Measurements from ENCODE around the gene HECA. TPM values are rescaled to one million over a fixed set of nuclear protein-coding genes. Genes with fewer than 3 reads are reported as not detected.

The HECA gene
- total RNA-seq, 2 experiments from 2014 or later: 51.6 to 63.4 TPM

DNA sequence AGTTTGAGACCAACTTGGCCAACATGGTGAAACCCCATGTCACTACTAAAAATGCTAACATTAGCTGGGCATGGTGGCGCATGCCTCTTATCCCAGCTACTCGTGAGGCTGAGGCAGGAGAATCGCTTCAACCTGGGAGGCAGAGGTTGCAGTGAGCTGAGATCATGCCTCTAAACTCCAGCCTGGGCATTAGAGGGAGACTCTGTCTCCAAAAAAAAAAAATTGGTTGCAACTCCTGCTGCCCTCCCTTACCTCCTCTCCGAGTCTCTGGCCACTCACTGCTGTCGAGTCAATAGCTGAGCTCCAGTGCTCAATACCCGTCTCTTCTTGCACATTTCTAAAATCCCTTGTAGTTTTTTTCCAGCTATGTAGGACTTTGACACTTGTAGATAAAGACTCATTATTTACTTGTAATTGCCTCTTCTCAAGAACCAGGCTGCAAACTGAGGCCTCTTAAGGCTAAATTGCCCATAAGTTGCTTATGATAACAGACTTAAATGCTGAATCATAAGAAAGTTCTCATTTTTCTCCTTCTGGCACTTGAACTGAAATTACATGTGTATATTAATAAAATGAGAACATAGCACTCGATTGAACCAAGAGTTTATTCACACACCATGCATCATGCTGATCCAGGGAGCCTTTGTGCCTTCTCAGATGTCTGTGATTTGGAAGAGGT lies 13.8 kb downstream of the HECA start:
- peak overlapping the region; percentile 30 for H3K4me3 Mint-ChIP-seq
- peaks cover 38% of the 10 kb centered on the region for H3K36me3 Mint-ChIP-seq (ENCODE audit: low read depth)
- no peak for ATAC-seq
- no peak for DNase-seq
- ChIA-PET POLR2A (interaction anchor here (0.6 to 1.2 kb wide), 3 partner anchors 11 to 160 kb away, joined by 3 to 4 read pairs (median 3); no protein-coding TSS in a partner anchor), CTCF (interaction anchor here (0.7 to 2.3 kb wide), 6 partner anchors 11 to 224 kb away, joined by 3 to 7 read pairs (median 3); no protein-coding TSS in a partner anchor)
- intact Hi-C loops (cut with DNase I, micrococcal nuclease): loop anchor here in 1 of 2 experiments (5.0 kb wide), 1 partner anchor 1321 kb away; no protein-coding TSS in a partner anchor
- peak overlapping the region; percentile 96 for H3K27ac Mint-ChIP-seq
- no peaks in the 10 kb centered on the region for H3K27me3 Mint-ChIP-seq
- no peaks in the 10 kb centered on the region for H3K9me3 Mint-ChIP-seq (ENCODE audit: low read depth)
- H3K4me1 Mint-ChIP-seq: peaks cover 94% of the 10 kb centered on the region

DNA sequence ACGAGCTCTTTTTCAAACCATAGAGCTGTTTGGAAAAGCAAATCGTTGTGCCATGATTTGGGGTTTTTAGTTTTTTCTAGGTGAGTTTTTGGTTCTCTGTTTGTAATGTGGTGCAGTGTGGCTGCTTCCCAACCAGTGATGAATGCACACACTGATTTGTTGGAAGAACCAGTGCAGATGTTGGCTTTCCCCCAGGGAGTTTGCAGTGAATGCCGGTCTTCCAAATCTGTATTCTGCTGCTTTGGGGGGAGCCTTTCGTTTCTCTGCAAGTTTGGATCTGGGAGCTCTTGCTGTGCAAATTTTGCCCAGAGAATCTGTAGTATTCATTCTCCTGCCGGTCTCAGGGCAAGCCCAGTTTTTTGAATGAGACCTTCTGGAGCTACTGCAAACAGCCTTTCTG lies 14.5 kb downstream of the HECA start:
- H3K36me3 Mint-ChIP-seq (ENCODE audit: low read depth): peaks cover 35% of the 10 kb centered on the region

GRCh38 chr6:139150920-139151319 lies 16.0 kb downstream of the HECA start:
- Mint-ChIP-seq H3K4me3 (peak overlapping the region; percentile 74), H3K9me3 (ENCODE audit: low read depth) (no peaks in the 10 kb centered on the region), H3K4me1 (peaks cover 91% of the 10 kb centered on the region), H3K27me3 (no peaks in the 10 kb centered on the region), H3K27ac (peak overlapping the region; percentile 100), H3K36me3 (ENCODE audit: low read depth) (peaks cover 45% of the 10 kb centered on the region)
- DNase-seq (no peak), ATAC-seq (peak; percentile 7)
- POLR2A ChIA-PET: interaction anchor here (0.8 to 4.0 kb wide), 2 partner anchors 11 to 14 kb away, joined by 3 to 20 read pairs; no protein-coding TSS in a partner anchor
- CTCF ChIA-PET: interaction anchor here (0.8 to 2.3 kb wide), 8 partner anchors 10 to 335 kb away, joined by 3 to 7 read pairs (median 4); no protein-coding TSS in a partner anchor
- intact Hi-C loops (cut with DNase I, micrococcal nuclease): loop anchor here (1.0 to 5.0 kb wide), 2 partner anchors 15 to 124 kb away; partner anchors contain the start of gene ABRACL (in 2 of the 2)

More for the DNA sequence above, 14.5 kb downstream of the HECA start:
- peaks cover 94% of the 10 kb centered on the region for H3K4me1 Mint-ChIP-seq
- DNase-seq (no peak), ATAC-seq (no peak)
- no peaks in the 10 kb centered on the region for H3K27me3 Mint-ChIP-seq
- ChIA-PET CTCF (interaction anchor here (0.7 to 2.3 kb wide), 9 partner anchors 9 to 223 kb away, joined by 3 to 7 read pairs (median 4); no protein-coding TSS in a partner anchor), POLR2A (interaction anchor here (0.6 to 1.2 kb wide), 4 partner anchors 12 to 159 kb away, joined by 3 to 5 read pairs (median 4); no protein-coding TSS in a partner anchor)
- H3K4me3 Mint-ChIP-seq: peak overlapping the region; percentile 30
- intact Hi-C loops (cut with DNase I, micrococcal nuclease): loop anchor here in 1 of 2 experiments (5.0 kb wide), 1 partner anchor 1322 kb away; no protein-coding TSS in a partner anchor
- peak overlapping the region; percentile 96 for H3K27ac Mint-ChIP-seq
- no peaks in the 10 kb centered on the region for H3K9me3 Mint-ChIP-seq (ENCODE audit: low read depth)

GRCh38 chr6:139151425-139152087 lies 16.7 kb downstream of the HECA start:
- DNase-seq (no peak), ATAC-seq (peak; percentile 7)
- intact Hi-C loops (cut with DNase I, micrococcal nuclease): loop anchor here (1.0 to 5.0 kb wide), 7 partner anchors 10 to 140 kb away; partner anchors contain the start of genes ABRACL (in 2 of the 2) and TXLNB (in 2 of the 2)
- Mint-ChIP-seq H3K4me3 (peak overlapping the region; percentile 74), H3K4me1 (peaks cover 90% of the 10 kb centered on the region), H3K27ac (peak overlapping the region; percentile 100), H3K36me3 (ENCODE audit: low read depth) (peaks cover 47% of the 10 kb centered on the region), H3K27me3 (no peaks in the 10 kb centered on the region), H3K9me3 (ENCODE audit: low read depth) (no peaks in the 10 kb centered on the region)
- POLR2A ChIA-PET: interaction anchor here (0.8 to 4.0 kb wide), 2 partner anchors 11 to 14 kb away, joined by 3 to 20 read pairs; no protein-coding TSS in a partner anchor
- CTCF ChIA-PET: interaction anchor here (0.8 to 3.5 kb wide), 10 partner anchors 10 to 336 kb away, joined by 3 to 23 read pairs (median 4); no protein-coding TSS in a partner anchor

- Mint-ChIP-seq H3K4me1 (peaks cover 89% of the 10 kb centered on the region), H3K36me3 (ENCODE audit: low read depth) (peaks cover 47% of the 10 kb centered on the region), H3K27ac (peak overlapping the region; percentile 100), H3K9me3 (ENCODE audit: low read depth) (peaks cover under 1% of the 10 kb centered on the region), H3K27me3 (no peaks in the 10 kb centered on the region), H3K4me3 (peak overlapping the region; percentile 74)
- intact Hi-C loops (cut with DNase I, micrococcal nuclease): loop anchor here (1.0 to 5.0 kb wide), 6 partner anchors 9 to 139 kb away; partner anchors contain the start of genes ABRACL (in 2 of the 2) and TXLNB (in 2 of the 2)
- DNase-seq (no peak), ATAC-seq (peak; percentile 49)
- CTCF ChIA-PET: interaction anchor here (0.6 to 3.5 kb wide), 12 partner anchors 9 to 212 kb away, joined by 3 to 23 read pairs (median 4); no protein-coding TSS in a partner anchor
- POLR2A ChIA-PET: interaction anchor here (0.5 to 4.0 kb wide), 7 partner anchors 7 to 169 kb away, joined by 3 to 20 read pairs (median 3); partner anchors contain the start of gene HECA
These were observed 17.4 kb downstream of the HECA start for GRCh38 chr6:139152088-139152891.

GRCh38 chr6:139152892-139153271 lies 18.0 kb downstream of the HECA start:
- POLR2A ChIA-PET: interaction anchor here (0.5 to 4.0 kb wide), 7 partner anchors 8 to 170 kb away, joined by 3 to 20 read pairs (median 3); partner anchors contain the start of gene HECA
- Mint-ChIP-seq H3K4me3 (peak overlapping the region; percentile 74), H3K36me3 (ENCODE audit: low read depth) (peaks cover 49% of the 10 kb centered on the region), H3K4me1 (peaks cover 89% of the 10 kb centered on the region), H3K27me3 (no peaks in the 10 kb centered on the region), H3K9me3 (ENCODE audit: low read depth) (peaks cover 4% of the 10 kb centered on the region), H3K27ac (peak overlapping the region; percentile 100)
- CTCF ChIA-PET: interaction anchor here (0.6 to 3.5 kb wide), 12 partner anchors 10 to 212 kb away, joined by 3 to 23 read pairs (median 4); no protein-coding TSS in a partner anchor
- intact Hi-C loops (cut with DNase I, micrococcal nuclease): loop anchor here (1.0 to 5.0 kb wide), 7 partner anchors 8 to 138 kb away; partner anchors contain the start of genes ABRACL (in 2 of the 2) and TXLNB (in 2 of the 2)
- ATAC-seq (peak; percentile 21), DNase-seq (peak; percentile 45)

DNA sequence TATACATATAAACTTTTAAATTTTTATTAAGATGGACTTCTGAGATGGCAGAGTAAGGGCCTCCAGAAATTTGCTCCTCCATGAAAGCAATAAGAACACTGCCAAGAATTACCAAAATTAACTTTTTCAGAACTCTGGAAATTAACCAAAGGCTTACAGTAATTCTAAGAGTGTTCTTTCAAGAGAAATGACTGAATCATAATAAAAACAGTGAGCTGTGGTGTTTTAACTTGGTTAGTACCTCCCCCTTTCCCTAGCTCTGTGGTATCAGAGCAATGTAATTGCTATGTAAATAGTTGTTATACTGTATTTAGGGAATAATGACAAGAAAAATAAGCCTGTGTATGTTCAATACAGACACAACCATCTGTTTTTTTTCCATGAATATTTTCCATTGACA lies 19.0 kb downstream of the HECA start:
- POLR2A ChIA-PET: interaction anchor here (0.6 to 4.0 kb wide), 8 partner anchors 8 to 220 kb away, joined by 3 to 20 read pairs (median 4); partner anchors contain the start of genes CITED2 and HECA

DNA sequence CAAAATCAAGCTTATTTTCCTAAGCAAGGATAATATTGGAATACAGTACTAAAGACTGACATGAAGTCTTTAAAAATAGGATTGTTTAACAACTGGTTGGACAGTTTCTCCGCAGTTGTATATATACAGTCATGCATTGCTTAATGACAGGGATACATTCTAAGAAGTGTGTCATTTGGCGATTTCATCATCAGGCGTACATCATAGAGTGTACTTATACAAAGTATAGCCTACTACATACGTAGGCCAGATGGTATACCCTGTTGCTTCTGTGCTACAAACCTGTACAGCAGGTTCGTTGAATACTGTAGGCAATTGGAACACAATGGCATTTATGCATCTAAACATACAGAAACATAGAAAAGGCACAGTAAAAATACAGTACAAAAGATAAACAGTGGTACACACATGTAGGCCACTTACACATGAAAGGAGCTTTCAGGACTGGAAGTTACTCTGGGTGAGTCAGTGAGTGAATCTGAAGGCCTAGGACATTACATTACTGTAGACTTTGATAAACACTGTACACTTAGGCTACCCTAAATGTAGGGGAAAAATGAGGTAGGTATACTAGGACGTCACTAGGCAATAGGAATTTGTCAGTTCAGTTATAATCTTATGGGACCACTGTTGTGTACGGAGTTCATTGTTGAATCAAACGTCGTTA lies 20.1 kb downstream of the HECA start:
- peak overlapping the region; percentile 100 for H3K27ac Mint-ChIP-seq
- H3K9me3 Mint-ChIP-seq (ENCODE audit: low read depth): peaks cover 4% of the 10 kb centered on the region
- peaks cover 46% of the 10 kb centered on the region for H3K36me3 Mint-ChIP-seq (ENCODE audit: low read depth)
- peaks cover 82% of the 10 kb centered on the region for H3K4me1 Mint-ChIP-seq
- ChIA-PET CTCF (interaction anchor here (0.9 to 3.5 kb wide), 6 partner anchors 8 to 219 kb away, joined by 3 to 23 read pairs (median 5); partner anchors contain the start of gene CITED2), POLR2A (interaction anchor here (0.7 to 1.0 kb wide), 3 partner anchors 12 to 1186 kb away, joined by 5 to 6 read pairs (median 6); no protein-coding TSS in a partner anchor)
- no peaks in the 10 kb centered on the region for H3K27me3 Mint-ChIP-seq
- intact Hi-C loops (cut with DNase I, micrococcal nuclease): loop anchor here (1.0 to 5.0 kb wide), 2 partner anchors 9 to 128 kb away; partner anchors contain the start of gene ABRACL (in 2 of the 2)
- H3K4me3 Mint-ChIP-seq: peak overlapping the region; percentile 19
- DNase-seq (no peak), ATAC-seq (peak; percentile 56)

More for the DNA sequence above, 19.0 kb downstream of the HECA start:
- Mint-ChIP-seq H3K36me3 (ENCODE audit: low read depth) (peaks cover 44% of the 10 kb centered on the region), H3K4me3 (peak overlapping the region; percentile 30), H3K27me3 (no peaks in the 10 kb centered on the region), H3K4me1 (peaks cover 82% of the 10 kb centered on the region), H3K9me3 (ENCODE audit: low read depth) (peaks cover 4% of the 10 kb centered on the region), H3K27ac (peak overlapping the region; percentile 100)
- CTCF ChIA-PET: interaction anchor here (0.9 to 3.5 kb wide), 4 partner anchors 10 to 21 kb away, joined by 3 to 23 read pairs (median 14); no protein-coding TSS in a partner anchor
- intact Hi-C loops (cut with DNase I, micrococcal nuclease): loop anchor here (1.0 to 5.0 kb wide), 6 partner anchors 8 to 137 kb away; partner anchors contain the start of genes ABRACL (in 2 of the 2) and TXLNB (in 1 of the 2)
- no peak for DNase-seq
- peak; percentile 47 for ATAC-seq

- peaks cover 4% of the 10 kb centered on the region for H3K9me3 Mint-ChIP-seq (ENCODE audit: low read depth)
- peaks cover 50% of the 10 kb centered on the region for H3K36me3 Mint-ChIP-seq (ENCODE audit: low read depth)
- peak overlapping the region; percentile 83 for H3K27ac Mint-ChIP-seq
- no peak overlapping the region for H3K4me3 Mint-ChIP-seq
- H3K27me3 Mint-ChIP-seq: no peaks in the 10 kb centered on the region
- intact Hi-C loops (cut with DNase I, micrococcal nuclease): no loop called here
- ATAC-seq: no peak
- DNase-seq: no peak
- POLR2A ChIA-PET: interaction anchor here (0.6 kb wide), 1 partner anchor 212 kb away, joined by 9 read pairs; no protein-coding TSS in a partner anchor
- peaks cover 83% of the 10 kb centered on the region for H3K4me1 Mint-ChIP-seq
- CTCF ChIA-PET: interaction anchor here (0.6 to 3.2 kb wide), 5 partner anchors 8 to 218 kb away, joined by 3 to 22 read pairs (median 4); partner anchors contain the start of gene CITED2
These were observed 21.2 kb downstream of the HECA start for GRCh38 chr6:139156102-139156501.

Data from activated CD4-positive, alpha-beta T cell treated with anti-CD3 and anti-CD28 coated beads for 36 hours (primary cell).